Measurements from ENCODE around the gene LMX1A.

LMX1A gene

DNA sequence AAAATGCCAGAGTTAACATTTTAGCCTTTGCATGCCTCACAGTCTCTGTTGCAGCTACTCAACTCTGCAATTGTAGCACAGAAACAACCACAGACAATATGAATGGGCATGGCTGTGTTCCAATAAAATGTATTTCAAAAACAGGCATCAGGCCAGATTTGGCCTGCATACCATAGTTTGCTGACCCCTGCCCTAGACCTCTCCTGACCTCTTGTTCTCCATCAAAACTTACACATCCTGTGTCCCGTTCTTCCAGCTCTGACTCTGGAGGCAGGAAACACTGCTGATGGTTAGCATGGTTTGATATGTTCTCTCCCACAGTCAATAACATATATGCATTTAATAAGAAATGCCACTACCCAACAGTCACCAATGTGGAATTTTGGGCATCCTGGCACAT is 138.6 kb downstream of the LMX1A start:
- H3K27ac ChIP-seq: no peak overlapping the region
- no peak for TF ChIP-seq ZFX (IDR thresholded peaks at IDR 0.05)
- TF ChIP-seq, protein P1, sequence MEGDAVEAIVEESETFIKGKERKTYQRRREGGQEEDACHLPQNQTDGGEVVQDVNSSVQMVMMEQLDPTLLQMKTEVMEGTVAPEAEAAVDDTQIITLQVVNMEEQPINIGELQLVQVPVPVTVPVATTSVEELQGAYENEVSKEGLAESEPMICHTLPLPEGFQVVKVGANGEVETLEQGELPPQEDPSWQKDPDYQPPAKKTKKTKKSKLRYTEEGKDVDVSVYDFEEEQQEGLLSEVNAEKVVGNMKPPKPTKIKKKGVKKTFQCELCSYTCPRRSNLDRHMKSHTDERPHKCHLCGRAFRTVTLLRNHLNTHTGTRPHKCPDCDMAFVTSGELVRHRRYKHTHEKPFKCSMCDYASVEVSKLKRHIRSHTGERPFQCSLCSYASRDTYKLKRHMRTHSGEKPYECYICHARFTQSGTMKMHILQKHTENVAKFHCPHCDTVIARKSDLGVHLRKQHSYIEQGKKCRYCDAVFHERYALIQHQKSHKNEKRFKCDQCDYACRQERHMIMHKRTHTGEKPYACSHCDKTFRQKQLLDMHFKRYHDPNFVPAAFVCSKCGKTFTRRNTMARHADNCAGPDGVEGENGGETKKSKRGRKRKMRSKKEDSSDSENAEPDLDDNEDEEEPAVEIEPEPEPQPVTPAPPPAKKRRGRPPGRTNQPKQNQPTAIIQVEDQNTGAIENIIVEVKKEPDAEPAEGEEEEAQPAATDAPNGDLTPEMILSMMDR (conservative IDR thresholded peaks at IDR 0.05): no peak

DNA sequence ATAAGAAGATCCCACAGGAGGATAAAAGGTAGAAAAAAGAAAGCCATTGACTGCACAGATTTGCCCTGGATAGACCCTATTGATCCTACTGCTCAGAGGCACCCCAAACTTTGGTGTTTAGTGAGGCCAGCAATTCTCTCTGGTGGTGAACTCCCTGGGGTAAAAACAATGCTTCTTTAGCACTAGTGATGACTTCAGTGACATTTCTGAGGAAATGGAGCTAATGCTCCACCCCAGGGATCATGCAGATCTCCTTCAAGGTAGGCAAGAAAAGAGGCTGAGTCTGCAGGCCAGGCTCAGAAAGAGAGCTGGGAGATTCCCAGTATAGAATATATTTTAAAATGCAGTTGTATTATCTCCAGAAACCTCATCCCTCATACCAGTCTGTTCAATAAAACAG is 140.3 kb downstream of the LMX1A start:
- H3K27ac ChIP-seq: no peak overlapping the region
- no peak for TF ChIP-seq ZFX (IDR thresholded peaks at IDR 0.05)
- TF ChIP-seq, protein P1 (conservative IDR thresholded peaks at IDR 0.05): no peak

DNA sequence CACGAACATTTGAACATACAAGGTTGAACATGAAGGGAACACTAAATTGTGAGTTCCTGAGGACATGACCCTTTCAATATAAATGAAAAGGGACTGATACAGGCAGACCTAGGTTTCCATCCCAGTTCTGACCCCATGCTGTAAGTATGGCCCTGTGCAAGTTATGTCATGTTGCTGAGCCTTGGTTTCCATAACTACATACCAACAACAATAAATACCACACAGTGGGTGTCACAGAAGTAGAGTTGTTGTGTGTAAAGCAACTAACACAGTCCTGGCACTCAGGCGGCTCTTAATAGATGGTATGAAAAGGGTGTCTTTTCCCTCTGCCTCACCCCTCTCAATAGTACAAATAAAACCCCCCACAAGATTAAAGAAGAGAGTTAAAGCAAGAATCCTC is 140.8 kb downstream of the LMX1A start:
- H3K27ac ChIP-seq: no peak overlapping the region
- no peak for TF ChIP-seq ZFX (IDR thresholded peaks at IDR 0.05)
- TF ChIP-seq, protein P1 (conservative IDR thresholded peaks at IDR 0.05): no peak

DNA sequence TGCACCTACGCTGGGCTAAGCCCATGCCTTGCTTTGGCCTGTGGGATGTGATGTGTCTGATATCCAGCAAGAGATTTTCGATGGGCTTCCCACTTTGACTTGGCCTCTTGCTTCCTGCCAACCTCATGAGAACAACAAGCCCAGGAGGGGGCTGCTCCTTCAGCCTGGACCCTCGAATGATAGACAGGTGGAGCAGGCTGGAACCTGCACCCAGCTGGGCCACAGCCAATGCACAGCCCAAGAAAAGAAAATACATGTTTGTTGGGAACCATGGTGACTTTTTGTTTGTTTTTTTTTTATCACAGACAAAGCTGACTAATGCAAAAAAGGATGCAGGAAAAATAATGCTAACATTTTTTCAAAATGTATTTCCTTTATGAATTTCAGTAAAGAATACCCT is 144.3 kb downstream of the LMX1A start:
- H3K27ac ChIP-seq: no peak overlapping the region
- TF ChIP-seq, protein P1 (conservative IDR thresholded peaks at IDR 0.05): no peak
- TF ChIP-seq ZFX (IDR thresholded peaks at IDR 0.05): no peak

DNA sequence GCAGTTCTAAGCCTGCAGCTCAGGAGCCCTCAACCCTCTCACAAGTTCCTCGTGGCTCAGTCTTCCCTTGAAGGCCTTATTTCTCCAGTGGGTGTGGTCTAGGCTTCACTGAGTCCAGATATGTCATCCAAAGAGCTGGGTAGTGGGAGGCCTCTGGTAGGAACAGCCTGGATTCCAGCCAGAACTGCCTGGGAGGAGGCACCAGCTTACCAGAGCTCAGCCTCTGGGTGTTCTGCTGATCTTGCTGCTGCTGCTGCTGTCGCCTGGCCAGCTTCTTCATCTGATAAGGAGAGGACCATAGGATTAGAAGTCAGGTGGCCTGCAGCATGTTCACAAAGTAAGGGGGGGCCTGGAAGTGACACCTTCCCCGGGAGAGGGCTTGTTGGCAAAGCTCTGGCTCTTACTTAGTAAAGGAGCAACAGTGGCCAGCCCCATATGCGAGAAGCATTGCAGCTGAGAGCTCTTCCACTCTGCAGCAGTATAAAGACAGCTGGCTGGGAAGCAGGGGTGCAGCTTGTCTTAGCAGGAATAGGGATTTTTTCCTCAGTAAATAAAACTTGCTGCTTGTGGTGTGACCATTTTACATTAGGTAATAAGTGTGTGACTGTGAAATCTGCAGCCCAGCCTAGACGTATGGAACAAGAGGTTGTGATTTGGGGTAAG is 148.5 kb downstream of the LMX1A start:
- H3K27ac ChIP-seq: no peak overlapping the region
- TF ChIP-seq, protein P1 (conservative IDR thresholded peaks at IDR 0.05): no peak
- TF ChIP-seq ZFX (IDR thresholded peaks at IDR 0.05): no peak

DNA sequence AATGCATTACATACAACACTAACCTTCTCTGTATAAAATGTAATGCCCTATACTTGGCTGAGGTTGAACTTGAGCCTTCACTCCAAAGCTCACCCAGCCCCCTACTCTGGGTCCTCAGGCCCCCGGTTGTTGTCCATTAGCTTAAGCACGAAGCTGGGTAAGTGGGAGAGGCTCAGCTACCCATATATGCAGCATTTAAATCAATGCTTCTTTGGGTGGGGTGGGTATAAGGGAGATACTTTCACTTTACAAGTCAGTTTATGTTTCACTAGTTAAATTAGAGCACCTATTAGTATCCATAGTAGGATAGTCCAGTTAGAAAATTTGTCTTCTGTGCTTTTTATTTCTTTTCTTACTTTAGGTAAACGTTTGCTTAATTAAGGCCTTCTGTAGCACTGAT is 151.4 kb downstream of the LMX1A start:
- no peak for TF ChIP-seq ZFX (IDR thresholded peaks at IDR 0.05)
- TF ChIP-seq, protein P1 (conservative IDR thresholded peaks at IDR 0.05): no peak
- no peak overlapping the region for H3K27ac ChIP-seq

DNA sequence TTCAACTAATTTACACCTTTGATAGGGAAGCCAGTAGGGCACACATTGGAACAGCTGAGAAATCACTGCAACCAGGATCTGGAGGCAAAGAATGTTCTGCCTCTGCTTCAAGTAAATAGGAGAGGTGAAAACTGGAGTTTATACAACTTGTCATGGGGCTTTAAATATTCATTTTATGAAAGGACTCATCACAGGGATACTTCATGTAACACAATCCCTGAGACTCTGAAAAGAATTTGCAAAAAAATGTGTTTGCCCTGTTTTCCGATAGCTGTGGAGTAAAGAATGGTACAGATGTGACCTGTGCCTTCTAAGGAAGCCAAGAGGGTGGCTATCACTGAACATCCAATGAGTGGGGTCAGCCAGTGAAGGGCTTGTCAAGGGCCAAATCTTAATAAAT is 152.0 kb downstream of the LMX1A start:
- TF ChIP-seq, protein P1 (conservative IDR thresholded peaks at IDR 0.05): no peak
- H3K27ac ChIP-seq: no peak overlapping the region
